Skeletal muscle tissue (tissue), 4 donors: ENCODE results near the gene RWDD2A. TPM values are rescaled to one million over a fixed set of nuclear protein-coding genes. Genes with fewer than 3 reads are reported as not detected.

Source experiments
- H3K27ac ChIP-seq: one replicate; pipeline ENCODE4 v1.7.0; 2013; ENCODE audit warnings: mild to moderate bottlenecking, low read depth, low read length, inconsistent platforms
- H3K27me3 ChIP-seq, 3 donors: one replicate each; pipeline ENCODE4 v1.7.0; 2013; ENCODE audit warnings: low read length in 3 of 3; ENCODE audit not compliant: control insufficient read depth in 3 of 3, insufficient read depth in 3 of 3
- H3K36me3 ChIP-seq, 3 donors: one replicate each; pipeline ENCODE4 v1.7.0; 2013; ENCODE audit warnings: low read length in 3 of 3; ENCODE audit not compliant: control insufficient read depth in 3 of 3, insufficient read depth in 3 of 3
- H3K4me1 ChIP-seq, 3 donors: one replicate each; pipeline ENCODE4 v1.7.0; 2013; ENCODE audit warnings: low read length in 3 of 3, mild to moderate bottlenecking in 3 of 3; ENCODE audit not compliant: control insufficient read depth in 3 of 3, insufficient read depth in 3 of 3
- H3K4me3 ChIP-seq, 3 donors: one replicate each; pipeline ENCODE4 v1.7.0; 2013; ENCODE audit warnings: low read length in 3 of 3
- H3K9ac ChIP-seq, 3 donors: one replicate each; pipeline ENCODE4 v1.7.0; 2013; ENCODE audit warnings: low read length in 3 of 3, mild to moderate bottlenecking in 3 of 3, moderate library complexity in 2 of 3, low read depth in 1 of 3
- H3K9me3 ChIP-seq, 3 donors: one replicate each; pipeline ENCODE4 v1.7.0; 2013; ENCODE audit warnings: low read length in 3 of 3; ENCODE audit not compliant: control insufficient read depth in 3 of 3
- total RNA-seq: library from RNA; depleted of rRNA; stranded (reverse); fragments of >200 nt; gene quantifications from one replicate; pipeline ENCODE4 v1.2.3, GENCODE V29; 2014
- donor health status: Osteomylitis.

The RWDD2A gene
- total RNA-seq, 1 donor from 2014 or later, result 2.6 TPM

- peak overlapping the region; percentile 86 to 92 (median 86) for H3K9ac ChIP-seq
- no peaks in the 10 kb centered on the region for H3K9me3 ChIP-seq
- peaks cover 4 to 15% (median 10%) of the 10 kb centered on the region in 3 donors for H3K4me1 ChIP-seq
- H3K36me3 ChIP-seq, result peaks cover 0 to 20% (median 10%) of the 10 kb centered on the region in 3 donors
- H3K27ac ChIP-seq, result peak overlapping the region; percentile 61
- no peaks in the 10 kb centered on the region for H3K27me3 ChIP-seq
- H3K4me3 ChIP-seq, result peak overlapping the region; percentile 94 to 99 (median 94)
These were observed 800 bp downstream of the RWDD2A start for GRCh38 chr6:83193747-83194566.

- Histone ChIP-seq H3K36me3 (peaks cover 0 to 16% (median 10%) of the 10 kb centered on the region in 3 donors), H3K9ac (no peak overlapping the region), H3K4me3 (no peak overlapping the region), H3K4me1 (peaks cover 4 to 7% (median 6%) of the 10 kb centered on the region in 3 donors), H3K9me3 (no peaks in the 10 kb centered on the region), H3K27me3 (no peaks in the 10 kb centered on the region), H3K27ac (no peak overlapping the region)
These were observed 5.5 kb downstream of the RWDD2A start for GRCh38 chr6:83198486-83199172.

GRCh38 chr6:83199173-83199862 is 6.2 kb downstream of the RWDD2A start:
- Histone ChIP-seq H3K9me3 (no peaks in the 10 kb centered on the region), H3K36me3 (peaks cover 0 to 16% (median 10%) of the 10 kb centered on the region in 3 donors), H3K4me1 (peaks cover under 1 to 1% (median 1%) of the 10 kb centered on the region in 3 donors), H3K9ac (no peak overlapping the region), H3K4me3 (no peak overlapping the region), H3K27ac (no peak overlapping the region), H3K27me3 (no peaks in the 10 kb centered on the region)

- H3K27ac ChIP-seq, result no peak overlapping the region
These were observed 6.7 kb downstream of the RWDD2A start for GRCh38 chr6:83199863-83200225.

GRCh38 chr6:83202031-83202430 is 8.9 kb downstream of the RWDD2A start:
- Histone ChIP-seq H3K27me3 (no peaks in the 10 kb centered on the region), H3K9ac (no peak overlapping the region), H3K27ac (no peak overlapping the region), H3K9me3 (no peaks in the 10 kb centered on the region), H3K4me3 (no peak overlapping the region), H3K36me3 (peaks cover 0 to 7% (median 0%) of the 10 kb centered on the region in 3 donors), H3K4me1 (no peaks in the 10 kb centered on the region)

More at GRCh38 chr6:83199863-83200225, 6.7 kb downstream of the RWDD2A start:
- Histone ChIP-seq H3K27me3 (no peaks in the 10 kb centered on the region), H3K4me3 (no peak overlapping the region), H3K4me1 (no peaks in the 10 kb centered on the region), H3K9me3 (no peaks in the 10 kb centered on the region), H3K36me3 (peaks cover 0 to 16% (median 10%) of the 10 kb centered on the region in 3 donors), H3K9ac (no peak overlapping the region)

- Histone ChIP-seq H3K9me3 (no peaks in the 10 kb centered on the region), H3K9ac (no peak overlapping the region)
These were observed 22.2 kb downstream of the RWDD2A start for GRCh38 chr6:83215131-83216047.

GRCh38 chr6:83216806-83217205 is 23.6 kb downstream of the RWDD2A start:
- Histone ChIP-seq H3K9ac (no peak overlapping the region), H3K27ac (no peak overlapping the region), H3K9me3 (no peaks in the 10 kb centered on the region), H3K4me3 (no peak overlapping the region), H3K4me1 (no peaks in the 10 kb centered on the region), H3K27me3 (no peaks in the 10 kb centered on the region), H3K36me3 (peaks cover 0 to 2% (median 0%) of the 10 kb centered on the region in 3 donors)

More at GRCh38 chr6:83215131-83216047, 22.2 kb downstream of the RWDD2A start:
- Histone ChIP-seq H3K27ac (no peak overlapping the region), H3K4me3 (no peak overlapping the region), H3K27me3 (no peaks in the 10 kb centered on the region), H3K4me1 (no peaks in the 10 kb centered on the region), H3K36me3 (peaks cover 0 to 3% (median 2%) of the 10 kb centered on the region in 3 donors)

- Histone ChIP-seq H3K27me3 (no peaks in the 10 kb centered on the region), H3K9ac (no peak overlapping the region), H3K27ac (no peak overlapping the region), H3K9me3 (no peaks in the 10 kb centered on the region), H3K36me3 (peaks cover 0 to 2% (median 2%) of the 10 kb centered on the region in 3 donors), H3K4me3 (no peak overlapping the region), H3K4me1 (no peaks in the 10 kb centered on the region)
These were observed 25.5 kb downstream of the RWDD2A start for GRCh38 chr6:83218646-83219045.

- H3K9ac ChIP-seq, result no peak overlapping the region
These were observed 27.0 kb downstream of the RWDD2A start for GRCh38 chr6:83220121-83220520.

More at GRCh38 chr6:83220121-83220520, 27.0 kb downstream of the RWDD2A start:
- H3K4me3 ChIP-seq, result no peak overlapping the region
- peaks cover 0 to 2% (median 2%) of the 10 kb centered on the region in 3 donors for H3K36me3 ChIP-seq
- no peaks in the 10 kb centered on the region for H3K27me3 ChIP-seq
- no peak overlapping the region for H3K27ac ChIP-seq
- H3K4me1 ChIP-seq, result no peaks in the 10 kb centered on the region
- H3K9me3 ChIP-seq, result no peaks in the 10 kb centered on the region
